Measurements from ENCODE around the gene MYOF.

- no peak for TF ChIP-seq GATA2 (IDR thresholded peaks at IDR 0.05; ENCODE audit: low read depth, low read length)
- TF ChIP-seq GATA3 (IDR thresholded peaks at IDR 0.05; ENCODE audit: low read depth, low read length) = no peak
Observed at GRCh38 chr10:93498166-93498565, 16.0 kb upstream of the MYOF start.
